HG02642 (cell line): Measurements from ENCODE around the gene PITPNB.

ENCODE experiments used
- ATAC-seq: cut with Tn5 transposase; IDR thresholded peaks from one replicate; pipeline ENCODE4 v1.9.1; 2021; ENCODE audit warnings: mild to moderate bottlenecking; ENCODE audit not compliant: unreplicated experiment, poor library complexity

Gene PITPNB

GRCh38 chr22:27863556-27863955 is 55.5 kb downstream of the PITPNB start:
- no peak for ATAC-seq

GRCh38 chr22:27863001-27863400 is 56.1 kb downstream of the PITPNB start:
- no peak for ATAC-seq

- no peak for ATAC-seq
Observed at GRCh38 chr22:27859336-27859735, 59.7 kb downstream of the PITPNB start.

GRCh38 chr22:27858626-27859025 is 60.4 kb downstream of the PITPNB start:
- no peak for ATAC-seq

- ATAC-seq: no peak
Observed at GRCh38 chr22:27857443-27857842, 61.6 kb downstream of the PITPNB start.

- ATAC-seq: no peak
Observed at GRCh38 chr22:27856386-27856785, 62.7 kb downstream of the PITPNB start.

- ATAC-seq: no peak
Observed at GRCh38 chr22:27853424-27853823, 65.6 kb downstream of the PITPNB start.

GRCh38 chr22:27851974-27852746 is 66.9 kb downstream of the PITPNB start:
- ATAC-seq: no peak

- no peak for ATAC-seq
Observed at GRCh38 chr22:27850000-27850521, 69.0 kb downstream of the PITPNB start.

- no peak for ATAC-seq
Observed at GRCh38 chr22:27848005-27848404, 71.1 kb downstream of the PITPNB start.

- ATAC-seq: no peak
Observed at GRCh38 chr22:27846910-27847309, 72.1 kb downstream of the PITPNB start.

- ATAC-seq: no peak
Observed at GRCh38 chr22:27846248-27846757, 72.8 kb downstream of the PITPNB start.

GRCh38 chr22:27845644-27846043 is 73.4 kb downstream of the PITPNB start:
- ATAC-seq: no peak

GRCh38 chr22:27844656-27845591 is 74.1 kb downstream of the PITPNB start:
- no peak for ATAC-seq

GRCh38 chr22:27844256-27844655 is 74.8 kb downstream of the PITPNB start:
- no peak for ATAC-seq

- no peak for ATAC-seq
Observed at GRCh38 chr22:27843441-27843840, 75.6 kb downstream of the PITPNB start.

GRCh38 chr22:27842669-27843431 is 76.2 kb downstream of the PITPNB start:
- ATAC-seq: no peak

GRCh38 chr22:27842201-27842600 is 76.9 kb downstream of the PITPNB start:
- no peak for ATAC-seq

GRCh38 chr22:27840436-27840835 is 78.6 kb downstream of the PITPNB start:
- ATAC-seq: no peak

- no peak for ATAC-seq
Observed at GRCh38 chr22:27839057-27839660, 79.9 kb downstream of the PITPNB start.
